C1 segment of cervical spinal cord (tissue), 14 donors: Measurements from ENCODE around the gene SP140L.
"Not testable (repeated sequence)": the region's sequence is repeated elsewhere in the genome, so short reads cannot be mapped to it uniquely, and the experiment has no call there.

Experiments
- DNase-seq, 14 donors: peaks; one replicate each; lab custom pipeline; 2025; lab: John Stamatoyannopoulos, UW

Gene SP140L

DNA sequence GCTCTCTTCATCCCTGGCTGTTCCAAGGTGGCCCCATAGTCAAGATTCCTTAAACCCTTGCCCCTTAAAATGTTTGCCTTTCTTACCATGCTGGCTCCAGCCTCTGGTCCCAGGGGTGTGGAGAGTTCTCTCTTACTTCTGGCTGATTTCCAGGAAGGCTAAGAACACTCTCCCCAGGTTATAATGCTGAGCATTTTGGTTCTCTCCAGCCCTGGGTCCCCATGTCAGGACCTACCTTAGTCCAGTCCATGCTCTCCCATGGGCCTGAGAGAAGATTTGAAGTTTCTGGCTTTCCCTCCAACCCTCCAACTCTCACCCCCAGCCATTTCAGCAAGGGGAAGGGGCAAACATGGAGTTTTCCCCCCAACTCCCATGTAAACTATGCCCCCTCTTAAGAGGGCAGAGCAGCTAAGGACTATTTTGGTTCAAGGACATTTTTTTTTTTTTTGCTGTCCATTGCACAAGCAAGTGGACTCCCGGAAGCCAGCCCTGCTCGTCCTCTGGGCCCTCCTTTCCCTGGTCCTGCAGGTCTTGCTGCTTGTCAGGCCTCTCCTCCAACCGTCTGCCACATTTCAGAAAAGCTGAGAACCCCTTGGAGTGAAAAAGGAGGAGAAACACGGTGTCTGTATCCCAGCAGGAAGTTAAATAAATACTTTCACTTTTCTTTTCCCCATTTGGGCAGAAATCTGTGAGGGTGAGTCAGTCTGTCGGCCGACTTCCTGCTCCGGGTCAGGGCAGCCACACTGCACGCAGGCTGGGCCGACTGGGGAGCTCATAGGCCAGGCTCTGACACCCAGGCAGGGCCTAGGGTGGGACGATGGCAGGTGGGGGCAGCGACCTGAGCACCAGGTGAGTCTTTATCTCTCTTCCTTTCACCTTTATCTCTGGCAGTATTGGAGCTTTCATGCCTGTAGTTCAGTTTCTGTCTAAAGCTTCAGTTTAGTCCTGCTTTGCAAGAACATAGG lies at the start of gene SP140L:
Gene SP140L, plus strand, starts transcription at position 741 of the 965 bp plus-strand sequence. Its CDS starts 77 bp downstream, at position 818.
- peak in 11 of 14 donors; percentile 6 to 39 (median 17) for DNase-seq

DNA sequence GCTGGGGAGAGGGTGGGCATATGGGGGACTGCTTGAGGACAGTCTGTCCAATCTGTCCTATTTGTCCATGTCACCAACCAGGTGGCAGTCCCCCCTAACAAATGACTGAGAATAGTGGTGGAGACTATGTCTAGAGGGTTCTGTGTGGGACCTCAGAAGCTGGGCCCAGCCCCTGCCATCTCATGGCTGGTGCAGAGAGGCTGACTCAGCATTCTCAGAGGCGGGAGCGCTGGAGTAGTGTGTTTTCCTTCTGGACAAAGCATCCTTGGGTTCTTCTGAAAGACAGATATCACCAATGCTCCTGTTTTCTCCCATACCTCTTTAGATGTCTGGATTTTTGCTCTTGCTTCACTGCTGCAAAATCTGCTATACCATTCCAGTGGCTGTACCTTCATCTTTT lies 44.1 kb upstream of the SP140L start:
- no peak for DNase-seq

DNA sequence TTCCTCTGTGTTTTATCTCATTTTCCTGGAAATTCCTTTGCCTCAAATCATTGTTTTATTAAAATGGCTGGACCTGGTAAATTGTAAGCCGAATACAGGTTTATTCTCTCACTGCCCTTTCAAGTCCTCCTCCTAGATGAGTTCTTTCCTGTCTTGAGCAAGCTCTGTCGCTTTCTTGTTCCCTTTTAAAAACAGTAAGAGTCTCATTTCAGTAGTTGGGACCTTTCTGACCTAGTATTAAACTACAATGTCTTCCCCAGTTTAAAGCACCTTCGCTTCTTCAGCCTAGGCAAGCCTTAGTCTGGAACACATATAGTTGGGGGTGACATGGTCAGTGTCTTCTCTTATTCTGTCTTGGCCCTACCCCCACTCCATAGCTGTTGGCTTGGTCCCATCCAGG lies 40.9 kb upstream of the SP140L start:
- no peak for DNase-seq

DNA sequence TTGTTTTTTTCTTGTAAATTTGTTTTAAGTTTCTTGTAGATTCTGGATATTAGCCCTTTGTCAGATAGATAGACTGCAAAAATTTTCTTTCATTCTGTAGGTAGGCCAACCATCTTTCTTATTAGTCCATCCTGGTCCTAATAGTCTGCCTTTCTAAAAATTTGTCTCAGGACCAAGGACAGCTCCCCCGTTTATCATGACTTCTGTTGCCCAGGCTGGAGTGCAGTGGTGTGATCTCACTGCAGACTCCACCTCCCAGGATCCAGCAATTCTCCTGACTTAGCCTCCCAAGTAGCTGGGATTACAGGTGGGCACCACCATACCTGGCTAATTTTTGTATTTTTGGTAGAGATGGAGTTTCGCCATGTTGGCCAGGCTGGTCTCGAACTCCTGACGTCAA lies 37.7 kb upstream of the SP140L start:
- not testable (repeated sequence) for DNase-seq

DNA sequence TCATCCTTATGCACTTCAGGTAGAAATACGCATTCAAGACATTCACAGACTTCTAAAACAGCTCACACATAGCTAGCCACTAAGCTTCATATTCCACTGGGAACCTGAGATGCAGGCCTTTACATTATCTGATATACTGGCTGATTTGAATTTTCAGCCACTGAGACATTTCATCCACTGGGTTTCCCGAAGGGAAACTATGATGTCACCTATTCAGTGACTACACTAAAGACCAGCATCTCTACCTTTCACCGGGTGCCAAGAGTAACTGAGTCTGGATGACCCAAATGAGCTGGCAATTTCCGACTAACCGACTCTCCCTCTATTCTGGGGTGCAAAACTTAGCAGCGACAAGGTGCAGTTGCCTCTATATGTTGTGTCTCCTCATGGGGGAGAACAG lies 31.8 kb upstream of the SP140L start:
- DNase-seq: no peak

DNA sequence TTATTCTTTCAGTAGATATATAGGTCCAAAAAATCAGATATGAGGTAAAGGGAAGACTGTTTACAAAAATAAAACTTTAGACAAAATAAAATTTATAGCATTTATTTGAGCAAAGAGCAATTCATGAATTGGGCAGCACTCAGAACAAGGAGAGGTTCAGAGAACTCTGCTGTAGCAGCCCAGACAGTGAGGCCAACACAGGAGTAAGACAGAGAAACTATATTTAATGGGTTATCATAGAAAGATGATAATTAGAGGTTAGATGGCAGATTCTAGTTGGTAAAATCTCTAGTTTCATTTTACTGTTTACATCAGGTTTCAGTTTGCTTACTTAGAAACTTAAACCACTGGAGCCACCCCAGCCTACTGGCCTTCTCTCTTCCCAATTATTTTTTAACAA lies 30.1 kb upstream of the SP140L start:
- no peak for DNase-seq

DNA sequence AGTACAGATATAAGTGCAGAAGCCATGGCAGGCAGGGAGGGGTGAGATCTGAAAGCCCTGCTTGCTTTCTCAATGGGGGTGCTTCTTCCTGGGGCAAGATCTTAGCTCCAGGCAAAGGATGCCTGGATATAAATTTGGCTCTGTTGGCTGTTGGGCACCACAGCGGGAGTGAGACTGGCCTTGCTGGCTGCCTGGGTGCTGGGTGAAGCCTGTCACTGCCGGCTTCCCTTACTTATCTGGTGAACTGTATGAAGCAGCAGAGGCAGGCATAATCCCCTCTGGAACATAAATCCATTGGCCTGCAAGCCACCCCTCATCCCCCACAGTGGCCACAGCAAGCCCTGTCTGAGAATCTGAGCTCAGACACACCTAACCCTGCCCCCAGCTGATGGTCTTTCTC lies 27.4 kb upstream of the SP140L start:
- no peak for DNase-seq

DNA sequence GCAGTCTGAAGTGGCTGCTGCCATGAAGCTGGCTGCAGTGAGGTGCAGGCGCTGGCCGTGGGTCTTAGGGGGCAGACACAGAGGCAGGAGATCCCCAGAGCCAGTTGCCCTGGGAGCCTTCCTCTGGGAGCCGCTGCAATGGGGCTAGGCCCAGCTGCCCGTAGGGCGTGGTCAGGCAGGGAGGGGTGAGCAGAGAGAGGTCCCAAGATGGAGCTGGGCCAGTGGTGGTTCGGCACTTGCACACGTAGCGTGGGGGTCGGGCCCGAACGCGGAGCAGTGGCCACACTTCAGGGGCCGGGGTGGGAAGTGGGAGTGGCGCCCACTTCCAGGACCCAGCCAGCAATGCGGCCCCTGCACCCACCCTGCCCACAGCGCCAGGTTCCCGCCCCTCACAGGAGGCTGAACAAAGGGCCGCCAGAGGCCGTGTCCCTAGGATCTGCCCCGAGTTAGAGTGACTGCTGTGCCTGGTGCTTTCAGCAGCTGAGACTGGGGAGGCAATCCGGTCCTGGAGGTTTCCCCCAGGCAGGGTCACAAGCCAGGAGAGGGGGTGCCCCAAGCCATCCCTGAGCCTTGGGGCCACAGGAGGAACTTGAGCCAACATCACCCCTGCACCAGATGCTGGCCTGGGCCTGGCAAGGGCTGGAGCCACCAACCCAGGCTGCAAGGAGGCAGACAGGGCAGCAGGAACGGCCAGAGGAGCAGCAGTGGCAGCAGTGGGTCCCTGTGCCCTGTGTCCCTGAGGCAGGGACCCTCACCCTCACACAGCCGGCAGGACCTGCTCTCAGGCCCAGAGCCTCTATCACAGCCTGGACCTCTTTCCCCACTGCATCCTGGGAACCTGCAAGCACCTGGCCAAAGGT lies 21.3 kb upstream of the SP140L start:
- no peak for DNase-seq

DNA sequence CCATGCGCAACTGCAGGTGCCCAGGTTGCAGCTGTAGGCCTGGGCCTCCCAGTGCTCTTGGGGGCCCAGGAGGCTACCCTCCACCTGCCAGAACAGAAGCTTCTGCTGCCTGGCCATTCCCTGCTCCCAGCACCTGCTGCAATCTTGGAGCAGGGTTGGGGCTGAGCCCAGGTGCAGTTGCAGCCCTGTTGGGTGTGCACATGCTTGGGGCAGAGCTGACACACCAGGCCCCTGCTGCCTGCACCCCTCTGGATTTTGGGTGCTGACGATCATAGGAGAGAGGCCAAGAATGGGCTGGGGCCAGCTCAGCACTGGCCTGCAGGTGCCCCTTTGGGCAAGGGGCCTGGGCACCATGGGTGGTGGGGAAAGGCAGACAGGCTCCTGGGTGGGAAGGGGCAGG lies 20.5 kb upstream of the SP140L start:
- no peak for DNase-seq

DNA sequence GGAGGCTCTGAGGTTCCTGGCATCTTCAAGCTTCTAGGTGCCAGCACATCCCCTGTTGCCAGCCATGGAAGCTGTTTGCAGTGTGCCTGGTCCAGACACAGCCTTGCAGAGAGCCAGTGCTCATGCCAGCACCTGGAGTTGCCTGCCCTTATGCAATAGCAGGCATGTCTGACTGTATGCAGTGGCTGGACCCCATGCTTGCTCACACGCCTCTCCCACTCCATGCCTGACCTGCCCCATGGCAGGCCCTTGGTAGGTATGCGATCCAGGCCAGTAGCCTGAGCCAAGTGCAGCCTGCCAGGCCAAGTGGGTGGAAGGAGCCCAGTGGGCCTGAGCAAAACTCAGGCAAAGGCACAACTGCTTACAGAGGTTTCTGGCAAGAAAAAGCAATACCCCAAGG lies 19.5 kb upstream of the SP140L start:
- no peak for DNase-seq

DNA sequence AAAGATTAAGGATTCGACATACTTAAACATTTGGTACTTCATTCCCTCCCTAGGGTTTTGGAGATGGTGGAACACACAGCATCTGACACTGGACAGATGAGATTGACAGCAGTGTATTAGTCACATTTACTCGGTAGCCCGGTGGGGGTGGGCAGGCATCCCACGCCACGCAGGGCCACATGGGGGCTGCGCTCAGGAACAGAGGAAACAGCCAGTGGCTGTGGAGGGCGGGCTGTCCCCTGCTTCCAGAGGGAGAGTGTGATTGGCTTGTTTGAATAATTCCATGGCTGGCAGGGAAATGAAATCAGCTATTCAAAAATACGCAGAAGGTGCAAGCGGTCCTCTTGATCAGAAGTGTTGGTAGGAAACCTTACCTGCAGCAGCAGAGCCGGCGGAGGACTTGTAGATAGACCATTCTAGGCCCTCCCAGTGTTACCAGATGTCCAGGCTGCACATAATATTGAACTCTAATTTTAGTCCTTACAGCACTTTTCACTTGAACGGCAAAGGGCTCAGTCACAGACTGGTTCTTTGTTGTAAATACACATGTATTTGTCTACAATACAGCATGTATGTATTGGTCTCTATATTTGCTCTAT lies 18.5 kb upstream of the SP140L start:
- no peak for DNase-seq

DNA sequence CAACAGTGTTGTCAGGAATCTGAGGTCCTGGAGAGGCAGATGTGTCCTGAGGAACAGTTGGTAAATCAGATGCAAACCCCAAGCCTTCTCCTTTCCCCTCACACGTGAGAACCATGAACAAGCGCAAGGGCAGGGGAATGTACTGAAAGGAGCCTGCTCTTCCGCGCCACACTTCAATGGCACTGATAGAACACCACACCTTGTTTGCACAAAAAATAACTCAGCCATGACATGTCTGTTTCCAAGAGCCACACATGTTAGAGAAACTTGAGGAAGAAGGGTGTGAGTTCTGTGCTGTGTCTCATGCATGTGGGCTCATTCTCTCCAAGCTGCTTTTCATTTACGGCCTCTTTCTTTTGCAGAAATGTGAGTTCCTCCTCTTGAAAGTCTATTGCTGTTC lies 16.2 kb upstream of the SP140L start:
- not testable (repeated sequence) for DNase-seq

DNA sequence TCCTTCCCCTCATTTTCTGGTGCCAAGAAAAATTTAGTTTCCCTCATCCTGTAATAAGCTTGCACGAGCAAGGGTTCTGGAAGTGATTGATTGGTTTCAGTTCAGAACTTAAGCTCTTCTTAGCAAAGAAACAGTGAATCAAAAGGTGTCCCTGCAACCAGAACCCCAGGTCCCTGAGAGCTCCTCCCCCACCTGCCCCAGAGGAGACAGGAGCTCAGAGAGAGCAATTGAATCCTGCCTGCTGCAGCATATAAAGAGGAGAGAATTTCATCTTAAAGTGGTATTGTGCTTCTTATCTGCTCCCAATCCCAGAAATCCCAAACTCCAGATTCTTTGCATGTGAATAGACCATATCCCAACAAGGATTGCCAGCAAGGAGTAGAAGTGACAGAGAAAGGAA lies 15.4 kb upstream of the SP140L start:
- not testable (repeated sequence) for DNase-seq

DNA sequence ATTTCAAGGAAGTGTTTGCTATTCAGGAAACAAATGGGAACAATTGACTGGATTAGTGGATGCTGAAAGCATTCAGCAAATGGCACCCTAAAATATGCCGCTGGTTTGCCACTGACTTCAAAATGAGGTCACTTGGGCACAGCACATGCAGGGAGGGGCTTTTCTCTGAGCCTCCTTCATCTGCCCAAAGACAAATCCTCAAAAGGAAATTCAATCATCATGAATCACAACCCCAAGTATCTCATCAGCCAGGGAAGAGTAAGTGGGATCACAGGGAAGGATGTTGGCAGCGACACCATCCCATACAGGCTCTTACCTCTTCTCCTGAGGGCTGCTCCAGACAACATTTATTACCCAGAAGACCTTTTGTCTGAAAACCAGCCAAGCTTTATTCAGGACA lies 14.4 kb upstream of the SP140L start:
- no peak for DNase-seq

DNA sequence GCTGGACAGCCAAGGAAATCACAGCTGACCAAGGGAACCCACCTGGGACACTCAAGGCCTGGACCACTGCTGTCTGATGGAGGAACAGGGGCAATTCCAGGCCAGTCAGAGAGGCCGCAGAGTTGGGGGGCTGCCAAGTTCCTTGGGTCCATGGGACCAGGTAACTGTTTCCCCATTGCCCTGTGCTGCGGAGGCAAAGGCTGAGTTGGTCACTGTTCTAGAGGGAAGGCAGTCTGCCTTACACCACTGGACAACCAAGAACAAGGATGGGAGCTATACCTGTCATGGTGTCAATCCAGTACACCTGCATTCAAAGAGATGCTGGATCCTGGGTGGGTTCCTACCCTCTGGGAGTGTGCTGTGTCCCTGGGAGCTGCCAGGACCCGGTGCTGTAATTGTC lies 9.6 kb upstream of the SP140L start:
- DNase-seq: no peak

DNA sequence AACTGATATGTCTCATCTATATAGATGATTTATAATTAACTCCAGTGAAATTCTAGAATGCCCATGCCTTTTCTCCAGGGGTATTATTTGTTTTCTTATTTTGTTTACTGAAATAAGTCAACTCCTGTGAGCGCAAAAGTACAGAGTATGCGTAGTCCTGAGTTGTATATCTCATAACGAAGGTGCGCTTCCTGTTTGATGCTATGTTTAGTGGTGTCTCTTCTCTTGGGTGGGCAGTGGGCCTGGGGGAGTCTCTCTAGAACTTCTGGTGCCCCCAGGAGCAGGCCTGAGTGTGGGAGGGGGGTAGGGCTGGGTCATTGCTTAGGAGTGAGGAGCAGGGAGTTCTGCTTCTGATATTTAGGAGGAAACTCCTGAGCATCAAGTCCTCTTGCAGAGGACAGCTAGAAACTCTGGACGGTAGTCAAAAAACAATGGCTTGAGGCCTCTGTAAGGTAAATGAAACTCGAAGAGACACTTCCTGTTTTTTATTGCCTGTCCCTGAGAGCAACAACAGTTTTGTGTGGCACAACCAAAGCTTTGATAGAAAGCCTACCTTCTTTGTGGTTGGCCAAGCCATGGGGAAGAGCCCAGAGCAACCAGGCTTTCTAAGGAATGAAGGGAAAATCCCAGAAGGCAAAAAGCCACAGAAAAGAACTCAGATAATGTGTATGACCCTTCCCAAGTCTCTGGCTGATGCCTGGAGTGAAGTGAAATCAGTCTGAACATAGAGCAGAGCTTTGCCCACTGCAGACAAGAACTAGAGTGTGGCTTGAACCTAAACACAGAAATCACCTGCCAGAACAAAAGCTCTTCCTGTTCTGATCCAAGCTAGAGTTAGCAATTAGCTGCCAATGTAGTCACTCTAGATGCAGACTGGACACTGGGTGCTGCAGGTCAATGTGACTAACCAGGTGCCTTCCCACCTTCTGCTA lies 8.5 kb upstream of the SP140L start:
- DNase-seq: no peak

DNA sequence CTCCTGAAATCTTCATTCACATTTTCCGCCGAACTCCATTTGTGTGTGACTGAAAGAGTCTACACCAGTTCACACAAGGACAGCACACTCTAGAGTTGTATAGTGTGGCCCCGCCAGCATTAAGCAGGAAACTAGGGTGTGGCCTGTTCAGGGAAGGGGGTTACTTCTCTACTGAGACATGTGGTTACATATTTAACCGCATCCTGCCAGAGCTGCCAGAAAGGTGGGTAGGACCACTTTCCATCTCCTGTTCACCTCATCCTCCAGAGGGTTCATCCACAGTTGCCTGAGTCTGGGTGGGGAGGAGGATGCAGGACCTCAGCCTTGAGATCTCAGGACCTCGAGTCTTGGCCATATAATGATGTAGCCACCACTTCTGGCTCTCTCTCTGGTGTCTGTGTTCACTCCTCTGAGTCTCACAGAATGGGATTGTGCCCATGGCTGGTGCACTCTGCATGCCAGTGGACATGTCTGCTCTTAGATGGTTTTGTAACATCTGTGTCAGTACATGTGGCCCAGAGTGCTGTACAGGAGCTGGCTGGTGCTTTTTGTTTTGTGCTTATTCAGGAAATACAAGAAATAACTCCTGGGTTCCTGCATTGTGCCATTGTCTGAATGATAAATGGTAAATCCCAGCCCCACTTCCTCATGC lies 7.7 kb upstream of the SP140L start:
- no peak for DNase-seq

DNA sequence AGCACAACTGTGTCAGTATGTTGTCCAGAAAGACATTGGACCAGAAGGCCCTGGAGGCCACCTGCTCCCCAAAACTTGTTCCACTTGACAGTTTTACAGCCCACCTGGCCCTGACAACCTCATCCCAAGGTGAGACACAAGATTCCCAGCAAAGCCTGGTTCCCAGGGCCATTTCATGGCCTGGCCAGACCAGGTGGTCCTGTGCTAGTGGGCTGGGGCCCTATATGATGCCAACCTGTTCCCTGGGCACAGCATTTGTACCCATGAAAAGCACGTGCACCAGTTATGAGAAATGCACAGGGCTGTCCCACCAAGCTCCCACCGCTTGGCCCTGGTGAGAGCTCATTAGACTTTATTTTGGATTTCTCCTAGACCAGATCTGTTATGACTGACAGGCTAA lies 6.0 kb upstream of the SP140L start:
- DNase-seq: no peak

DNA sequence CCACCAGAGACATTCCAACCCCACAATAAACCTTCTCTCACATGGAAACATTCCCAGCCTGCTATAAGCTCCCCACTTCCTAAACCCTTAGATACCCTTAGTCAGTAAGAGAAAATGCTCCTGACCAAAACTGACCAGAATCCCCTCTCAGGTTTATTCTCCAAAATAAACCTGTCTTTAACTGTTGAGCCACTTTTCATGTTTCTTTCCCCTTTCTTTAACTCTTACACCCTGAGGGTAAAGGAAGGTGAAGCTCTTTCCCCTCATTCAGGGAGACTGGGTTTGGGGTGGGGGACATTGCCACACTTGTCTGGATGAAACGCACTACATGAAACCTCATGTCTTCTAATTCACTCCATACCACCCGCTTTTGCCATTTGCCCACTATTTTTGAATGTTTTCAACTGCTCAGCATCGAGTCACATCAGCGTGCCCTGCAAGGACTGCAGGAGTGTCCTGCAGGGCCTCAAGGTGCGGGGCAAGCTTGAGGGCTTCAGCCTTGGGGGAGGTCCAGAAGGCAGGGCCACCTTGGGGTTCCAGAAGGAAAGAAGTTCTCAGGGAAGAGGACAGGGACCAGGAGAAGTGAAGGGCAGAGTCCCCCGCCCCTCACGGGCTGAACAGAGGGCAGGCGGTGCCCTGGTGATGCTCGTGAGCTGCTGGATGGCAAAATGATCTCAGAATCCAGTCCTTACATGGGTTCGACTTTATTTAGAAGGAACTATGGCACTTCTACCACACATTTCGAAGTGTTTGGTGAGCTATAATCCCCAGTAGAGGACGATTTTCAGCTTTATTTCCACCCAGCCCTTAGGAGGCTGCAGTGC lies 4.2 kb upstream of the SP140L start:
- no peak for DNase-seq
